HG03521 (cell line): ENCODE results near the gene TARBP1.

Experiments
- ATAC-seq: cut with Tn5 transposase; IDR thresholded peaks from one replicate; pipeline ENCODE4 v1.9.1; 2021; ENCODE audit warnings: mild to moderate bottlenecking, moderate library complexity; ENCODE audit not compliant: unreplicated experiment

The TARBP1 gene

GRCh38 chr1:234458352-234459017 is 20.5 kb downstream of the TARBP1 start:
- no peak for ATAC-seq

- no peak for ATAC-seq
Measured at GRCh38 chr1:234454926-234455325, 24.1 kb downstream of the TARBP1 start.

- ATAC-seq = no peak
Measured at GRCh38 chr1:234452406-234452965, 26.5 kb downstream of the TARBP1 start.

- ATAC-seq = no peak
Measured at GRCh38 chr1:234440348-234440747, 38.6 kb downstream of the TARBP1 start.

- ATAC-seq = no peak
Measured at GRCh38 chr1:234438579-234438978, 40.4 kb downstream of the TARBP1 start.

- no peak for ATAC-seq
Measured at GRCh38 chr1:234437423-234438171, 41.4 kb downstream of the TARBP1 start.

DNA sequence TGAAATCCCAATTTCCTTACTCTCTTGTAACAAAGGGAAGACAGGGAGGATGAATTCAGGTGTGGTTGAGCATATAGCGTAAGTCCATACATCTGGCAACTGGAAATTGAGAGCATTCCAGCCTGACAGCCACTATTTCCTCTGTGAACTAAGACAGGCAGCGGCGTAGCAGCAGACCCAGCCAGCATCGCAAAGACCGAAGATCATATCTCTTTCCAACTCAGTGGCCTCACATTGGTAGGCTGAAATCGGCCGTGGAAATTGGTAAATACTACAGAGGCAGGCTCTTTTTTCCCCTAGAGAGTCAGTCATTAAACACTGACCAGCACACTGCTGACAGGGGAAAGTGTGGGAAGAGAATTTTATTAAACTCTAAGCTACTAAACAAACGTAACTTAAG is 43.4 kb downstream of the TARBP1 start:
- no peak for ATAC-seq

- ATAC-seq = no peak
Measured at GRCh38 chr1:234434706-234435105, 44.3 kb downstream of the TARBP1 start.

GRCh38 chr1:234433563-234434285 is 45.3 kb downstream of the TARBP1 start:
- no peak for ATAC-seq

DNA sequence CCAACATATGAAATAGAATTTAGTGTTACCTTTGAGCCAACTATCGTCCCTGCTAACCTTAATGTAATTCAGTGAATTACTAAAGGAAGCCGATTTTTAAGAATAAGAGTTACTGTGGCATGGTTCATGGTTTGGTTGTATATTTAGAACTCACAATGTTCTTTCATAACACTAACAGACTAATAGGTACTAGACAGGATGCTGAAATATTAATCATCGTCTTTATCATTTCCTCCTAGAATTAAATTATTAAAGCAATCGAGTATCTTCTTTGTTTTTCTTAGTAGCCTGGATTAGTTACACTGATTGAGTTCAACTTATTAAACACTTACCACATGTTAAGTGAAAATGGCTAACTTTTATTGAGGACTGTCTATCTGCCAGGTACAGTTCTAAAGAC is 47.7 kb downstream of the TARBP1 start:
- no peak for ATAC-seq

DNA sequence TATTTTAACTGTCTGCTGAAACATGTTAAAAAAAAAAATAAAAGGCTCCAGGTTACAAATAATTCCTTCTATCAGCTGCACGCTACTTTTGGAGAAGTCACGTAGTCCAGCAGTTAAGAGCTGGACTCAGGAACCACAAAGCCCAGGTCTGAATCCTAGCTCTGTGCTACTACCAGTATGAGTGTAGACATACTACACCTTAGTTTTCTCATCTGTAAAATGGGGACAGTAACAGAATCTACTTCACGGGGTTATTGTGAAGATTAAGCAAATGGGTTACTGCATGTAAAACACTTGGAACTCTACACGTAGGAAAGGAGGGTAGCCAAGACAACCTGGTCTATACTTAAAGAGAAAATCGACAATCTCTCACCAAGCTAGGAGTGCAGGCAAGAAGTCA is 48.3 kb downstream of the TARBP1 start:
- ATAC-seq = no peak

GRCh38 chr1:234429434-234429806 is 49.6 kb downstream of the TARBP1 start:
- ATAC-seq = no peak

- no peak for ATAC-seq
Measured at GRCh38 chr1:234427950-234428646, 50.9 kb downstream of the TARBP1 start.

GRCh38 chr1:234413990-234414389 is 65.0 kb downstream of the TARBP1 start:
- no peak for ATAC-seq

DNA sequence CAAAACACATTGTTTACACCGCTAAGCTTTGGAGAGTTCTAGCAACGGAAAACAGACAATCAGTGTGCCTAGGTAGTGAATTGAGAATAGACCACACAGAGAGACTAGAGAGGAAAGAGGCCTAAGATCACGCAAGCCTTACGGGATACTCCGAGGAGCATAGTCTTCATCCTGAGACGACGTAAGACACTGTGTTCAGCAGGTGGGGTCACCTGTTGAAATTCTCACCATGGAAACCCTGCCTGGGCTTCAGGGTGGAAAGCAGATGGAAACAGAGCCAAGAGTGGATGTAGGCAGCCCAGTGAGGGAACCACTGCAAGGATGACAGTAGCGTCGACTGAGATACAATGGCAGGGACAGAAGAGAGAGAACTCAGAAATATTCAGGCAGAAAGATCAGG is 65.5 kb downstream of the TARBP1 start:
- no peak for ATAC-seq

GRCh38 chr1:234412830-234413229 is 66.1 kb downstream of the TARBP1 start:
- no peak for ATAC-seq

- ATAC-seq = no peak
Measured at GRCh38 chr1:234409328-234409727, 69.7 kb downstream of the TARBP1 start.

- no peak for ATAC-seq
Measured at GRCh38 chr1:234408757-234409156, 70.2 kb downstream of the TARBP1 start.

DNA sequence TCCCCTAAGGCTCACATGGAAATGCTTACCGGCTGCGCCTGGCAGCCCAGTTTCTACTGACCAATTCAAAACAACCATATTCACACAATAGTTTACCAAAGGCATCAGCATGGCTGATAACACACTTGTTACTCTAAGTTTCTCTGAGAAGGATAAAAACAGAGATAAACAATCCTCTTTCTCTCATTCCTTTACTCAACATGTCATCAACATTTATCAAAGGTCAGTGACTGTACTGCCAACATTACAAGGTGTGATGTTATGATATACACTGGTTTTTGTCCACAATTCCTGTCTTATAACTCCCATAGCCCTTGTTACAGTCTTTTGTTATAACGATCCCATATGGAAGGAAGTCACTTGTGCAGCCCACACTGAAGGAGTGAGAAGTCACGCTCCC is 72.1 kb downstream of the TARBP1 start:
- ATAC-seq = no peak

DNA sequence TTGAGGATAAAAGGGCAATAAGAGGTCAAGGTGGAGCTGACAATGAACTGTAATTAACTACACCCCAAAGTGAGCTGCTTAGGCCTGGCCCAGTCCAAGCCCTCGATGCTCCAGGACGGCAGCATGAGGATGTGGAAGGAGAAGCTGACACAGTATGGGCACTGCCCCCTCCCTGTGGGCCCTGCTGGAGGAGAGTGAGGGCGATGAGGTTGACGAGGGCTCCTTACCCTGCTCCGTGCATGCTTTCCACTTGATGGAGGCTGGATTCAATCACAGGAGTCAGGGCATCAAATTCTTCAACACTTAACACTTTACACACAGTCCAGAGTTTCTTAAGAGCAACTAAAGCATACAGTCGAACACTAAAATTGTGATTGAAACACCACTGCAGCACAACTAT is 73.3 kb downstream of the TARBP1 start:
- no peak for ATAC-seq

GRCh38 chr1:234402939-234403338 is 76.0 kb downstream of the TARBP1 start:
- ATAC-seq = no peak
